Embryonic facial prominence (tissue), 1 donor: ENCODE data around the gene PDE5A.
"Not testable (repeated sequence)": the region's sequence is repeated elsewhere in the genome, so short reads cannot be mapped to it uniquely, and the experiment has no call there.

Experiments used
- DNase-seq: peaks from one replicate; pipeline ENCODE4 v3.0.0-alpha.2; 2016; ENCODE audit errors: extremely low spot score

PDE5A gene

GRCh38 chr4:119646347-119647071 lies 17.9 kb upstream of the PDE5A start:
- no peak for DNase-seq

- no peak for DNase-seq
Observed at GRCh38 chr4:119643306-119644042, 14.9 kb upstream of the PDE5A start.

- no peak for DNase-seq
Observed at GRCh38 chr4:119641765-119642164, 13.2 kb upstream of the PDE5A start.

GRCh38 chr4:119638359-119638758 lies 9.8 kb upstream of the PDE5A start:
- DNase-seq: no peak

- DNase-seq: not testable (repeated sequence)
Observed at GRCh38 chr4:119636851-119637250, 8.2 kb upstream of the PDE5A start.

- no peak for DNase-seq
Observed at GRCh38 chr4:119632216-119632615, 3.6 kb upstream of the PDE5A start.

- peak; percentile 14 for DNase-seq
Observed at GRCh38 chr4:119629142-119629471, 503 bp upstream of the PDE5A start.

- DNase-seq: peak; percentile 16
Observed at GRCh38 chr4:119627267-119628255, 1.0 kb downstream of the PDE5A start.

- no peak for DNase-seq
Observed at GRCh38 chr4:119626943-119627266, 1.7 kb downstream of the PDE5A start.

GRCh38 chr4:119626420-119626819 lies 2.2 kb downstream of the PDE5A start:
- no peak for DNase-seq

- no peak for DNase-seq
Observed at GRCh38 chr4:119625761-119626160, 2.8 kb downstream of the PDE5A start.

- DNase-seq: no peak
Observed at GRCh38 chr4:119624356-119624755, 4.2 kb downstream of the PDE5A start.

- no peak for DNase-seq
Observed at GRCh38 chr4:119623025-119623424, 5.6 kb downstream of the PDE5A start.

- no peak for DNase-seq
Observed at GRCh38 chr4:119615068-119615719, 13.4 kb downstream of the PDE5A start.

GRCh38 chr4:119604266-119604665 lies 24.3 kb downstream of the PDE5A start:
- DNase-seq: no peak

GRCh38 chr4:119602366-119602765 lies 26.2 kb downstream of the PDE5A start:
- DNase-seq: no peak

GRCh38 chr4:119598521-119598920 lies 30.1 kb downstream of the PDE5A start:
- no peak for DNase-seq

GRCh38 chr4:119597377-119597776 lies 31.2 kb downstream of the PDE5A start:
- DNase-seq: no peak

GRCh38 chr4:119593698-119594097 lies 34.9 kb downstream of the PDE5A start:
- no peak for DNase-seq

- no peak for DNase-seq
Observed at GRCh38 chr4:119592830-119593229, 35.8 kb downstream of the PDE5A start.

- DNase-seq: no peak
Observed at GRCh38 chr4:119589165-119589564, 39.4 kb downstream of the PDE5A start.

GRCh38 chr4:119587796-119588195 lies 40.8 kb downstream of the PDE5A start:
- DNase-seq: no peak
